Astrocyte (in vitro differentiated cells and primary cell): ENCODE data around the gene ONECUT3.

Experiments used
- EZH2 ChIP-seq: IDR thresholded peaks from 2 replicates; pipeline ENCODE4 v1.6.1; 2012; ENCODE audit warnings: mild to moderate bottlenecking, low read length, inconsistent platforms; ENCODE audit not compliant: insufficient read depth
- TF ChIP-seq, protein P1 (sequence below): IDR thresholded peaks from 2 replicates; pipeline ENCODE4 v1.5.1; 2011; ENCODE audit warnings: low read depth, mild to moderate bottlenecking, inconsistent platforms, low read length, moderate library complexity; ENCODE audit not compliant: insufficient read depth

DNA sequence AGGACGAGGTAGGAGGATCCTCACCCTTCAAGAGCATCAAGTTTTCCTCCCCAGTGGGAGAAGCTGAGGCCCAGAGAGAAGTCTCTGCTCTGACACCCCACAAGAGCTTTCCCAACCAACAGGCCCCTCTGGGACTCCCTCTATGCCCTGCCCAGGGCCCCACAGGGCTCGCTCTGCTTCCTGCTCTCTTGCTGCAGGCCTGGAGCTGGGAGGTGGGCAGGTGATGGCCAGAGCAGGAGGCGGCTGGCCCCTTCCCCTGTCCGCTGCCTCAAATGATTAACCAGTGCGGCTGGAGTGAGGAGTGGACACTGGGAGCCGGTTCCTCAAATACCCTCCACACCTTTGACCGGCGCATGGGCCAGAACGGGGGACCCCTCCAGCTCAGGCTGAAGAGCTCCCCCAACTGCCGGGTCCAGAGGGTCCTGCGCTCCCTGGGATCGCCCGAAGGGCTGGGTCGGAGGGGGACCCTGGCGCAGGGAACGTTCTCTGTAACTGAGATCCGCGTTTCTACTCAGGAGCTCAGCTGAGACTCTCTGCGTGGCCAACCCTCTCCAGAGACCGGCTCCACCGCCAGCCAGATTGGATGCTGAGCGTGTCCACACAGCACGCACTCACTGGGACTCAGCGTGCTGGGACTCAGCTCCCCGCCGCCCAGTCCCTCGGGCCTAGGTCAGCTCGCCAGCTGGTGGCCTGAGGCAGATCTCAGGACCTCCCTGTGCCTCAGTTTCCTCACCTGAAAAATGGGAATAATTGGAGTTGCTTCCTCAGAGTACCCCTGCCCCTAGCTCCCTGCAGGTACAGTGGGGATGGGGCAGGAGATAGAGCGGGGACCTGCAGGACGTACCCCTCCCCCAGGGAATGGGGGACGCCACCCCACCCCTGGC is 6.7 kb upstream of the ONECUT3 start:
- TF ChIP-seq, protein P1, sequence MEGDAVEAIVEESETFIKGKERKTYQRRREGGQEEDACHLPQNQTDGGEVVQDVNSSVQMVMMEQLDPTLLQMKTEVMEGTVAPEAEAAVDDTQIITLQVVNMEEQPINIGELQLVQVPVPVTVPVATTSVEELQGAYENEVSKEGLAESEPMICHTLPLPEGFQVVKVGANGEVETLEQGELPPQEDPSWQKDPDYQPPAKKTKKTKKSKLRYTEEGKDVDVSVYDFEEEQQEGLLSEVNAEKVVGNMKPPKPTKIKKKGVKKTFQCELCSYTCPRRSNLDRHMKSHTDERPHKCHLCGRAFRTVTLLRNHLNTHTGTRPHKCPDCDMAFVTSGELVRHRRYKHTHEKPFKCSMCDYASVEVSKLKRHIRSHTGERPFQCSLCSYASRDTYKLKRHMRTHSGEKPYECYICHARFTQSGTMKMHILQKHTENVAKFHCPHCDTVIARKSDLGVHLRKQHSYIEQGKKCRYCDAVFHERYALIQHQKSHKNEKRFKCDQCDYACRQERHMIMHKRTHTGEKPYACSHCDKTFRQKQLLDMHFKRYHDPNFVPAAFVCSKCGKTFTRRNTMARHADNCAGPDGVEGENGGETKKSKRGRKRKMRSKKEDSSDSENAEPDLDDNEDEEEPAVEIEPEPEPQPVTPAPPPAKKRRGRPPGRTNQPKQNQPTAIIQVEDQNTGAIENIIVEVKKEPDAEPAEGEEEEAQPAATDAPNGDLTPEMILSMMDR = no peak
- peak; percentile 57 for TF ChIP-seq EZH2
